Stimulated activated naive CD4-positive, alpha-beta T cell (primary cell): ENCODE data around the gene FRMPD4.

ENCODE experiments used
- DNase-seq, 6 experiments: peaks; one replicate each; lab custom pipeline; 2025; lab: John Stamatoyannopoulos, UW

The FRMPD4 gene

DNA sequence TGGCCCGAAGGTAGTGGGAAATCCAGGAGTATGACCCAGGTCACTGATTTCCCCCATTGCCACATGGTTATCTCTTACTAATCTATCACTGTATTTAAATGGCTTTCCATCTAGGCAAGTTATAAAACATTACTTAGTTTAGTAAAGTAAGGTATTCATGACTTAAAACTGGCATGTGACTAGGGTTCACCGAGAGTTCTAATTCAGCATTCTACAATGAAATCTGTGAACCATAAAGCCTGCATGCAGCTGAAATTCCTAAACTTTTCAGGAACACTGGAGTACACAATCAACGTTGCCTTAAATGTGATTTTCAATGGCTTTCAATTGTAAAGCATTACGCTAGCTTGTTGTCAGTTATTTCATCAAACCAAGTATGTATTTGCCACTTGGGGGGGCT is 630.2 kb downstream of the FRMPD4 start:
- no peak for DNase-seq

DNA sequence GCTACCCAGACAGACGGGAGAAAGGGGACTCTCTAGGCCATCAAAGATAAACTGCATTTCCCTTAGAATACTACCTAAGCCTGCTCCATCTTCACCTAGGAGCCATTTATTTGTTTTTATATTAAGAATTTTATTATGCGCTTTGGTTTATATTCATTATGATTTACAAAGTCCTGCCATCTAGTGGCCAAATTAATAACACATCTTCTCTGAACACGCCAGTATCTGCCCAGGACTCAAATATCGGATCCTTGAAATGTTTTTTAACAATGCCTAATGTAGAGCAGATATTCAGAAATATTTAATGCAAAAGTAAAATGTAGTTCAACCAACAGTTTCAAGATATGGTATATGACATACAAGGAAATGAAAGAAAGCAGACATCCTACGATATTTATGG is 632.2 kb downstream of the FRMPD4 start:
- peak in 2 of 6 experiments; percentile 22 to 43 for DNase-seq

DNA sequence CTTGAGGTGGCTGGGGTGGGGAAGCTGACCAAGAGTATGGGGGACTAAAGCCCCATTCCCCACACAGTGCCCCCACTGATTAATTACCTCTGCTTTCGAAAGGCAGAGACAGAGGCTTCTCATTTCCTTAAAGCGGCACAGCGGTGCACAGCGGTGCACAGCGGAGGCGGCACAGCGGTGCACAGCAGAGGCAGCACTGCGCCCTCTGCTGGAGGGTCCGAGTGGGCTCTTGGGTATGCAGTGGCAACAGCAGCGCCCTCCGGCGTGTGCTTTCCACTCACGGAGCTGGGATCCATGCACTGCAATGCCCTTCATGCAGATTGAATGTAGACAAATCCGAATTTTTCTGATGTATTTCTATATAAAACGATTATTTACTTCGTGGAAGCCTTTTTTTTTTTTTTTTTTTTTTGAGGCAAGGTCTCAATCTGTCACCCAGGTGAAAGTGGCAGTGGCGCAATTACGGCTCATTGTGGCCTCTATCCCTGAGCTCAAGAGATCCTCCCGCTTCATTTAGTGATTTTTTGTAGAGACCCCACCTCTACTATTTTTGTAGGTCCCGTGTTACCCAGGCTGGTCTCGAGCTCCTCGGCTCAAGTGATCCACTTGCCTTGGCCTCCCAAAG is 633.3 kb downstream of the FRMPD4 start:
- peak; percentile 26 to 68 (median 56) for DNase-seq
